HEK293T (cell line): ENCODE results near the gene RNF146.

Experiments used
- BHLHE40 ChIP-seq: fragments of 450-650 bp; IDR thresholded peaks from 2 replicates; pipeline ENCODE4 v1.6.1; 2016; ENCODE audit warnings: mild to moderate bottlenecking, moderate library complexity, borderline replicate concordance
- L3MBTL2 ChIP-seq: fragments of 450-650 bp; conservative IDR thresholded peaks from 2 replicates; pipeline ENCODE4 v1.6.1; 2016; ENCODE audit warnings: mild to moderate bottlenecking
- SP1 ChIP-seq: fragments of 450-650 bp; IDR thresholded peaks from 2 replicates; pipeline ENCODE4 v1.6.1; 2017

- TF ChIP-seq BHLHE40 (no peak), L3MBTL2 (no peak), SP1 (no peak)
Measured at GRCh38 chr6:127319686-127320085, 53.0 kb downstream of the RNF146 start.
